T47D (cell line): ENCODE data around the gene ARHGEF16.

ENCODE experiments used
- DNase-seq, 2 experiments: peaks; one replicate each; pipeline versions ENCODE4 v3.0.0 to v3.0.0-alpha.2; 2011 to 2012; ENCODE audit warnings: low read depth in 1 of 2, low spot score in 1 of 2
- JUND ChIP-seq: IDR thresholded peaks from 2 replicates; pipeline ENCODE4 v1.6.1; 2012; ENCODE audit warnings: low read depth
- in situ Hi-C: cut with HindIII; loops from 2 replicates; pipeline ENCODE4 v1.10.0; 2016; ENCODE audit warnings: low sequenced_read_pairs, low pct_unique_long_range_greater_than_20kb

The ARHGEF16 gene

DNA sequence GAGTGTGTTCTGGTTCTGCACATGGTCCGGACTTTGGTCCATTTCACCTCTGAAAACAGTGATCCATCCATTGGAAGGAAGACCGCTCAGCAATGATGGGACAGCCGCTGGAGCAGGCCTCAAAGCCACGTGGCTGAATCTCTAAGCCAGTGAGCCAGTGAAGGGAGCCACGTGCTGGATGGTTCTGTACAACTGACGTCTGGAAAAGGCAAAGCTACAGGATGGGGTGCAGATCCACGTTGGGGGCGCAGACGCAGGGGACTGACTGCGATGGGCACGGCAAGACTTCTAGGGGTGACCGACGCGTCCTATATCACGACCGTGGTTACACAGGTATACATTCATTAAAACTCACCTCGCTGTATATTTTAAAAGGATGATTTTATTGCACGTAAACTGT lies 10.2 kb upstream of the ARHGEF16 start:
- no peak for TF ChIP-seq JUND
- no peak for DNase-seq
- in situ Hi-C loops: no loop called here

DNA sequence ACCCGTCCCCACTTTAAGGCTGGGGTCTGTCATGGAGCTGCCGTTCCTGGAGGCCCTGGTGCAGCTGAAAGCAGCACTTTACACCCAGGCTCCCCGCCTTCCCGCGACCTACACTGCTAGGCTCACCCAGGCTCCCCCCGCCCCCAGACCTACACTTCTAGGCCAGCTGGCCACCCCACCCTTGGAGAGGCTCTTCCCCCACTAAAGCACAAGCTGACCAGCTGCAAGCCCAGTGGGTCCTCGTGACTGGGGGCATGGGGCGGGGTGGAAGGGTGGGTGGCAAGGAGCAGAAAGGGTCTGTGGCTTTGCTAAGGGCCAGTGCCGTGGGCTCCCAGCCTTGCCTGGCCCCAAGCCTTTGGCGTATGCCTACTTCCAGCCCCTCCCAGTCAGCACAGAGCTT lies 9.7 kb upstream of the ARHGEF16 start:
- in situ Hi-C loops: no loop called here

GRCh38 chr1:3450202-3450863 lies 4.1 kb upstream of the ARHGEF16 start:
- no peak for TF ChIP-seq JUND
- no peak for DNase-seq
- in situ Hi-C loops: no loop called here

More for the DNA sequence above, 9.7 kb upstream of the ARHGEF16 start:
- no peak for TF ChIP-seq JUND
- DNase-seq: no peak

- no peak for DNase-seq
- in situ Hi-C loops: no loop called here
- no peak for TF ChIP-seq JUND
Measured at GRCh38 chr1:3450983-3451382, 3.5 kb upstream of the ARHGEF16 start.

DNA sequence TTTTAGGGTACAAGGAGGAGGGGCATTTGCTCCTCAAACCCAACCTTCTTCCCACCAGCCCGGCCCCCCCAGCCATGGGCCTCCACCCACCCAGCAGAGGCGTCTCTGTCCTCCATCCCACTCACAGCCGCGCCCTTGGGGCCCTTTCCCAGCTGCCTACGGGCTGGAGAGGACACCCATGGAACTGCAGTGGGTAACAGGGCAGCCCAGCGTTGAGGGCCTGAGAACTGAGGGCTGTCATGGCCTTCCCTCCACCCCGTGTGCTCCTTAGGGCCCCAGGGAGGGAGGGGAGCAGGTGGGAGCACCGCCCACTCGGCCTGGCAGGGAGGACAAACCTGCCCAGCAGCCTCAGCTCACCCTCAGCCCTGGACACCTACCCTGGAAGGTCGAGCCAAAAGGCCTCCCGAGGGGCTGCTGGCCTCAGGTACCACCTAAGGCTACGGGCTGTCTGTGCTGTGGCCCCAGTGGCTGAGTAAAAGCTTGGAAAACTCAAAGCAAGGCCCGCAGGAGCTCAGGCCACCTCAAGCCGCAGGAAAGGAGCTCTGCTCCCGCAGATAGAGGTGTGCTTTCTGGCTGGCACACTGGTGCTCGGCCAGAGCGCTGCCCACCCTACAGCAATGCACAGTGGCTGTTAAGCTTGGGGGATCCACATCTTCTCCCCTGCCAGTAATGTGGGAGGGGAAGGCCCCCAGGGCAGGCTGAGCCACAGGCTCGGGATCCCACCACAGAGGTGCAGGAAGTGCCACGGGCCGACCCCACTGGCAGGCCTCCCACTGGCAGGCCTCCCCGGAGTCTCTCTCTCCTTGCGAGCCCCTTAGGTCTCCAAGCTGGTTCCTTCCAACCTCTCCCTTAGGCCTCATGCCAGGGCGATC lies 2.2 kb upstream of the ARHGEF16 start:
- in situ Hi-C loops: no loop called here
- no peak for TF ChIP-seq JUND
- DNase-seq: no peak

DNA sequence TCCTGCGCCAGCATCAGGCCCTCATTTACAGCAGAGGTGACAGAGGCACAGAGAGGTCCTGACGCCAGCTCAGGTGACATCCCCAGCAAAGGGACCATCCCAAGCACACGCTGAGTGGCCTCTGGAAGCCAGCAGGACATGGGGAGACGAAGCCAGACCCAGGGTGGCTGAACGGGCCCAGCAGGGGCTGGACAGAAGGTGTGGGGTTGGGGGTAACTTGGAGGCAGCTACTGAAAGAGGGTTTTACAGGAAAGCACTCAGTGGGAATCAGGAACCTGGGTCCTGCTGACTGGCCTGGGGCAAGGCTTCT lies 1.6 kb upstream of the ARHGEF16 start:
- TF ChIP-seq JUND: no peak
- DNase-seq: no peak
- in situ Hi-C loops: no loop called here

DNA sequence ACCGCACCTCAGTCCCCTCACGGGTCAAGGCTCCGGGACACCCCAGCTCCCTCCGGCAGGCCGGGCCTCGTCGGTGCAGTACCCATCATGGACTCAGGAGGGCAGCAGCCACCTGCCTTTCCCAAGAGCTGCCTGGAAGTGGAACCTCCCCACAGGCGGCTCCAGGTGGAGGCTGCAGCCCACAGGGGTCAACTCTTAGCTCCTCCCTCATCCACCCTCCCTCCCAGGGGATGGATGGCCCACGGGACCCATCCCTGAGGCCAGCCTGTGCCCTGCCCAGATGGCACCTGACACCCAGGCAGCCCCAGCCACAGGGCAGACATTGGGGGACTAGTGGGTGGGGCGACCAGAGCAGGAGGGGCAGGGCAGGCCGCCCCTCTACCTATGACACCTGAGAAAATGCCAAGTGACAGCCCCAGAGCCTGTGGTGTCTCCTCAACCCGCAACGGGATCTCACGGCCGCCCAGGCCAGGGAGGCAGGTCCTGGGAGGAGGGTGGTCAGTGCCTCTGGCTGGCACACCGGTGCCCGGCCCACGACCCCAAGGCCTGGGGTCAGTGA lies 1.2 kb upstream of the ARHGEF16 start:
- in situ Hi-C loops: no loop called here
- TF ChIP-seq JUND: no peak
- peak; percentile 74 to 79 for DNase-seq

- DNase-seq: peak; percentile 34 to 57
- in situ Hi-C loops: no loop called here
- no peak for TF ChIP-seq JUND
Measured at GRCh38 chr1:3454811-3455618, 550 bp downstream of the ARHGEF16 start.

DNA sequence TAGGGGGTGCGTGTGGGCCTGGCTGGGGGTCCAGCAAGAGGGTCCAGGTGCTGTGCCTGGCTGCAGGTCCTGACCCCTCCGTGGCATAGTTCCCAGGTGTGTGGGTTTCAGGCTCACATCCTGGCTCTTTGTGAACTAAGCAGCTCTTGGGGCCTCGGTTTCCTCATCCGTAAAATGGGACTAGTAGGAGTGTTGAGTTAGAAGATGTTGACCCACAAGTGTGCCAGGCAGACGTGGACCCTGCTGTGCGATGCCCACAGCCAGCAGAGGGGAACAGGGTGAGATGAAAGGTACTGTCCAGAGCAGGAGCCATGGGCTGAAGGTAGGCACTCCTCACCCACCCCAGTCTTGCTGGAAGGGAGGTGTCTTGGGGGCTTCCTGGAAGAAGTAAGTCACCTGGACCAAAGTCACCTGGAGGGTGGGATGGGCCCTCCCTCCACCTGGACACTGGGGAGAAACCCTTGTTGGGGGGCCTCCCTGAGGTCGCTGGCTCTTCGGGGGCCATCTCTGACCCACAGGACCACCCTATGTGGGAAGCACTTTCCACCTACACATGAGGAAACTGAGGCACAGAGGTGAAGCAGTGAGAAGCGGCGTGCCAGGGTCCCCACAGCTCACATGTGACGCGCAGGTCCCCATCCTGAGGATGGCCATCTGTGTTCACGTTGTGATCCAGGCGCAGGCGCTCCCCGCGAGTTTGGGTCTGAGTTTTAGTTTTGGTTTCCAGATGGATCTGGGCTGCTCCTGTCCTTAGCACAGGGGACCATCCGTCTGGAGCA lies 1.4 kb downstream of the ARHGEF16 start:
- no peak for TF ChIP-seq JUND
- in situ Hi-C loops: no loop called here

DNA sequence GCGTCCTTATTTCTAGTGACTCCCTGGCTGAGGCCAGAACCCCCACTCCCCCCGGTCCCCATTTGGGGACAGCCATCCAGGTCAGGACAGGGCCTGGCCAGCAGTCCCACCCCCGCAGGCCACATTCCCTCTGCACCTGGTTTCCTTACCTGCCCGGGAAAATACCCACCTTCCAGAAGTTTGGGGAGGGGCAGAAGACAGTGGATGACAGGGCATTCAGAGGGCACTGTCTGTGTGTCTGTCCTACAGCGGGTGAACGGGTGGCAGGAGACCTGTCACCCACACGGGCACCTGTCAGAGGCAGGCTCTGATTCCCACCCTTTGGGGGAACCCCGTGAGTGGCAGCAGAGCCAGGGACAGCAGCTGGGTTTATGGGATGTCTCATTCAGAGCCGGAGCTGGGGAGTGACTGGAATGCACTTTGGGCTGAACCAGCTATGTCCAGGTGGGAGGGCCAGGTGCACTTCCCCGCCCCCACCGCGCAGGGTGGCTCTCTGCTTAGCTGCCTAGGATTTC lies 2.0 kb downstream of the ARHGEF16 start:
- in situ Hi-C loops: no loop called here
- no peak for DNase-seq
- no peak for TF ChIP-seq JUND

More for the DNA sequence above, 1.4 kb downstream of the ARHGEF16 start:
- DNase-seq: no peak

- in situ Hi-C loops: no loop called here
- no peak for DNase-seq
- TF ChIP-seq JUND: no peak
Measured at GRCh38 chr1:3456964-3457909, 2.8 kb downstream of the ARHGEF16 start.
